K562 (cell line): ENCODE data around the gene CPPED1. TPM values are rescaled to one million over a fixed set of nuclear protein-coding genes. Genes with fewer than 3 reads are reported as not detected.
A peak's percentile ranks its signal among the peaks of the same experiment; 100 is the strongest.

ENCODE experiments used
- ARID4B ChIP-seq: sonication (generic); formaldehyde crosslinking; IDR thresholded peaks from 2 replicates; pipeline ENCODE4 v1.8.0; 2022; ENCODE audit warnings: mild to moderate bottlenecking, missing genetic modification reagents
- BRD4 ChIP-seq: fragments of 200-600 bp; sonication (generic); IDR thresholded peaks from 2 replicates; pipeline ENCODE4 v1.6.1; 2017; ENCODE audit warnings: inconsistent platforms
- CLOCK ChIP-seq: fragments of 250-450 bp; sonication (Bioruptor Pico); IDR thresholded peaks from 2 replicates; pipeline ENCODE4 v1.4.0; 2020; ENCODE audit warnings: mild to moderate bottlenecking, moderate library complexity, borderline replicate concordance
- ETV6 ChIP-seq, 3 experiments: fragments of 150-350 bp in 1 of 3; sonication (generic) in 1 of 3; formaldehyde crosslinking in 1 of 3; IDR thresholded peaks; 2 replicates each; pipeline versions ENCODE4 v1.6.1 to v1.8.0; 2014 to 2022; ENCODE audit warnings: borderline replicate concordance in 2 of 3, low read depth in 2 of 3, antibody characterized with exemption in 1 of 3, low read length in 1 of 3, mild to moderate bottlenecking in 1 of 3, missing genetic modification reagents in 1 of 3
- HNRNPH1 ChIP-seq: fragments of 200-400 bp; formaldehyde crosslinking; optimal IDR thresholded peaks from 2 replicates; pipeline ENCODE3; 2017; ENCODE audit warnings: low read depth, mild to moderate bottlenecking, low read length, moderate library complexity
- MTF1 ChIP-seq: fragments of 250-450 bp; sonication (Bioruptor Pico); IDR thresholded peaks from 2 replicates; pipeline ENCODE4 v1.9.0; 2021; ENCODE audit warnings: moderate library complexity, mild to moderate bottlenecking, inconsistent platforms, borderline replicate concordance
- NR0B1 ChIP-seq: fragments of 450-650 bp; IDR thresholded peaks from one replicate; pipeline ENCODE4 v1.6.1; 2018; ENCODE audit warnings: mild to moderate bottlenecking, moderate library complexity; ENCODE audit not compliant: partially characterized antibody
- NR2F6 ChIP-seq: fragments of 450-650 bp; formaldehyde crosslinking; IDR thresholded peaks from 2 replicates; pipeline ENCODE4 v1.4.0; 2020; ENCODE audit warnings: mild to moderate bottlenecking
- NRF1 ChIP-seq, 2 experiments: fragments of 450-650 bp; IDR thresholded peaks in 1 of 2; conservative IDR thresholded peaks in 1 of 2; 2 replicates each; pipeline ENCODE4 v1.6.1; 2014; ENCODE audit warnings: mild to moderate bottlenecking in 2 of 2
- PTRF ChIP-seq: fragments of 450-650 bp; IDR thresholded peaks from 2 replicates; pipeline ENCODE4 v1.6.1; 2016; ENCODE audit warnings: mild to moderate bottlenecking, missing genetic modification characterization, missing compliant biosample characterization
- RFX7 ChIP-seq: fragments of 250-450 bp; sonication (Bioruptor Pico); IDR thresholded peaks from 2 replicates; pipeline ENCODE4 v1.5.1; 2021; ENCODE audit warnings: mild to moderate bottlenecking
- XRCC4 ChIP-seq: IDR thresholded peaks from one replicate; pipeline ENCODE4 v1.6.1; 2011; ENCODE audit not compliant: insufficient read depth, insufficient read length; ENCODE audit errors: extremely low read depth
- ZFP36 ChIP-seq: fragments of 150-350 bp; IDR thresholded peaks from 2 replicates; pipeline ENCODE4 v1.6.1; 2018; ENCODE audit warnings: low read length, low read depth; ENCODE audit not compliant: partially characterized antibody
- ZNF23 ChIP-seq: fragments of 250-450 bp; sonication (Bioruptor Pico); IDR thresholded peaks from 2 replicates; pipeline ENCODE4 v1.4.0; 2020; ENCODE audit warnings: mild to moderate bottlenecking
- polyA plus RNA-seq, 8 experiments: library from polyadenylated mRNA; depleted of rRNA in 4 of 8; stranded (reverse) in 5 of 8; unstranded in 3 of 8; fragments of >200 nt; fragmentation: Nextera tagmentation in 2 of 8; fragmentation: Illumina TruSeq in 1 of 8; extraction: Ambion mirVana in 2 of 8; extraction: Trizol in 1 of 8; gene quantifications; 2 replicates each; pipeline versions ENCODE4 v1.2.1 to v1.2.3, GENCODE V29; 2011 to 2014; ENCODE audit warnings: inconsistent platforms in 1 of 8, missing spikeins in 1 of 8
- total RNA-seq, 7 experiments: library from RNA; depleted of rRNA in 6 of 7; stranded (reverse); fragments of >200 nt in 6 of 7; fragmentation: Illumina TruSeq in 2 of 7; extraction: Trizol in 2 of 7; gene quantifications; 2 replicates each; pipeline versions ENCODE4 v1.2.1 to v1.2.3, GENCODE V29; 2011 to 2021; ENCODE audit warnings: low replicate concordance in 1 of 7
- TF ChIP-seq, protein P1 (sequence below), 2 experiments: fragments of 450-650 bp; conservative IDR thresholded peaks; 2 replicates each; pipeline ENCODE4 v1.6.1; 2017; ENCODE audit warnings: mild to moderate bottlenecking in 2 of 2, moderate library complexity in 2 of 2
- TF ChIP-seq, protein P2 (sequence below): fragments of 450-650 bp; formaldehyde crosslinking; IDR thresholded peaks from 2 replicates; pipeline ENCODE4 v1.4.0; 2022; ENCODE audit warnings: mild to moderate bottlenecking, moderate library complexity

Gene CPPED1
- total and polyA plus RNA-seq, 9 of the 15 experiments (the other 6 are each of a cell fraction or from before 2014, with no cell fraction given), result 7.5 to 25.7 (median 16.9) TPM

- TF ChIP-seq NR0B1 (no peak), PTRF (tag) (no peak), ARID4B (no peak), HNRNPH1 (no peak), RFX7 (no peak), CLOCK (CRISPR knock-in tag) (no peak), XRCC4 (no peak), MTF1 (no peak), BRD4 (no peak), NR2F6 (CRISPR knock-in tag) (no peak), ZFP36 (no peak), NRF1 (conservative IDR thresholded peaks at IDR 0.05 in 1 of 2, IDR thresholded peaks at IDR 0.05 in 1 of 2) (no peak), ZNF23 (CRISPR knock-in tag) (no peak), ETV6 (IDR thresholded peaks at IDR 0.05; ENCODE audit: borderline replicate concordance in 1 of 2, low read depth in 2 of 2, low read length in 1 of 2) (0 out of 4 replicates have a peak, but pooled peaks of 1 of the 2 experiments have one; percentile 29), ETV6 (CRISPR knock-in tag; IDR thresholded peaks at IDR 0.05; ENCODE audit: borderline replicate concordance) (no peak)
- TF ChIP-seq, protein P1, sequence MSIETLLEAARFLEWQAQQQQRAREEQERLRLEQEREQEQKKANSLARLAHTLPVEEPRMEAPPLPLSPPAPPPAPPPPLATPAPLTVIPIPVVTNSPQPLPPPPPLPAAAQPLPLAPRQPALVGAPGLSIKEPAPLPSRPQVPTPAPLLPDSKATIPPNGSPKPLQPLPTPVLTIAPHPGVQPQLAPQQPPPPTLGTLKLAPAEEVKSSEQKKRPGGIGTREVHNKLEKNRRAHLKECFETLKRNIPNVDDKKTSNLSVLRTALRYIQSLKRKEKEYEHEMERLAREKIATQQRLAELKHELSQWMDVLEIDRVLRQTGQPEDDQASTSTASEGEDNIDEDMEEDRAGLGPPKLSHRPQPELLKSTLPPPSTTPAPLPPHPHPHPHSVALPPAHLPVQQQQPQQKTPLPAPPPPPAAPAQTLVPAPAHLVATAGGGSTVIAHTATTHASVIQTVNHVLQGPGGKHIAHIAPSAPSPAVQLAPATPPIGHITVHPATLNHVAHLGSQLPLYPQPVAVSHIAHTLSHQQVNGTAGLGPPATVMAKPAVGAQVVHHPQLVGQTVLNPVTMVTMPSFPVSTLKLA (conservative IDR thresholded peaks at IDR 0.05), result 0 out of 4 replicates have a peak, but pooled peaks of 1 of the 2 experiments have one; percentile 15
- TF ChIP-seq, protein P2, sequence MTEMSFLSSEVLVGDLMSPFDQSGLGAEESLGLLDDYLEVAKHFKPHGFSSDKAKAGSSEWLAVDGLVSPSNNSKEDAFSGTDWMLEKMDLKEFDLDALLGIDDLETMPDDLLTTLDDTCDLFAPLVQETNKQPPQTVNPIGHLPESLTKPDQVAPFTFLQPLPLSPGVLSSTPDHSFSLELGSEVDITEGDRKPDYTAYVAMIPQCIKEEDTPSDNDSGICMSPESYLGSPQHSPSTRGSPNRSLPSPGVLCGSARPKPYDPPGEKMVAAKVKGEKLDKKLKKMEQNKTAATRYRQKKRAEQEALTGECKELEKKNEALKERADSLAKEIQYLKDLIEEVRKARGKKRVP (CRISPR knock-in tag), result no peak
Observed at GRCh38 chr16:12801511-12802042, 2.1 kb downstream of the CPPED1 start (continued).
